Daoy (cell line): ENCODE data around the gene WSB2. TPM values are rescaled to one million over a fixed set of nuclear protein-coding genes. Genes with fewer than 3 reads are reported as not detected.

ENCODE experiments used
- DNase-seq: peaks from one replicate; pipeline ENCODE4 v3.0.0-alpha.2; 2015; ENCODE audit warnings: low read depth
- total RNA-seq: library from RNA; depleted of rRNA; stranded (reverse); fragments of >200 nt; shearing (Covaris generic); gene quantifications from 2 replicates; pipeline ENCODE4 v1.2.3, GENCODE V29; 2014; rRNA removed

The WSB2 gene
- total RNA-seq, 1 experiment from 2014 or later: 103 TPM

- DNase-seq: no peak
Observed at GRCh38 chr12:117994551-117995438, 66.2 kb downstream of the WSB2 start.

GRCh38 chr12:117986705-117987469 is 74.1 kb downstream of the WSB2 start:
- DNase-seq: peak; percentile 80

- no peak for DNase-seq
Observed at GRCh38 chr12:117985182-117985581, 75.8 kb downstream of the WSB2 start.

Other genes starting within 250 kb of the WSB2 start
- gene KSR2, start 92.2 kb downstream of the WSB2 start, total RNA-seq: 0.15 and 0.29 TPM in 2 replicates
- gene RFC5, start 44.5 kb downstream of the WSB2 start, total RNA-seq: 53.0 and 57.0 TPM in 2 replicates
- gene VSIG10, start 42.8 kb upstream of the WSB2 start, total RNA-seq: 18.2 and 18.9 TPM in 2 replicates
- 87.8 and 102 TPM in 2 replicates for gene PEBP1, start 74.9 kb upstream of the WSB2 start, total RNA-seq